ENCODE results near the gene MRPL43.
"Not testable (repeated sequence)": the region's sequence is repeated elsewhere in the genome, so short reads cannot be mapped to it uniquely, and the experiment has no call there.

MRPL43 gene

DNA sequence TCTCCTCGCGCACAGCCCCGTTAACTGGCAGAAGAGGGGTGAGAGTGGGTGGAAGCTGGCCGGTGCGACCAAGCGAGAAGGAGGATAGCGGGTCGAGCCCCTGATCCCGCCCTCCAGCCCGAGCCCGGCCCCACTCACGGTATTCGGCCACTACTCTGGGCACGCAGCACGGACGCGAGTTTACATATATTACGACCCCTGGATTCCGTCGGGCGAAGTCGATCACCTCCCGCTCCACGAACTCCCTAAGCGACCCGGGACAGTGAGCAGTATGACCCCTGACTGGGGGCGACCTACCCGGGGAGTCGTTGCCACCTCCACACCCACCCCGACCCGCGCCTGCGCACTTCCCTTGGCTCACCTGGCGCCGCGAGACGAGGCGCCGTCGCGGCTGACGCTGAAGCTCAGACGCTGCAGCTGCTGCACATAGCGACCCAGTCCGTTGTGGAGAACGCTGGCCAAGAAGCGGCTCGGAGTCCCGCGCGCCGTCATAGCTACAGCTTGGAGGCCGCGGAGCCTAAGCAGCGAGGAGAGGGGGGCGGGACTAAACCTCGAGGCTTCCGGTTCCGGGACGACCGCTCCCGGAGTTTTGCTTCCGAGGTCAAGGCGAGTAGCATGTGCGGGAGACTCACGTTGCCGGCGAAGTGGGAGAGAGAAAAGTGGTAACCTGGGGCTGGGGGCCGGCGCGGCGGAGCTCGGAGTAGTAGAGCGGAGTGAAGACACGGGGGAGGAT, at the start of gene MRPL43, which contains the start of gene TWNK:
MRPL43 (minus strand) TSS at position 546 of the 733 bp plus-strand sequence; CDS start at position 492, 54 bp downstream.
TWNK (plus strand) TSS at position 592 of the 733 bp plus-strand sequence. CDS start 668 bp downstream, outside the sequence.
- no peak for DNase-seq

DNA sequence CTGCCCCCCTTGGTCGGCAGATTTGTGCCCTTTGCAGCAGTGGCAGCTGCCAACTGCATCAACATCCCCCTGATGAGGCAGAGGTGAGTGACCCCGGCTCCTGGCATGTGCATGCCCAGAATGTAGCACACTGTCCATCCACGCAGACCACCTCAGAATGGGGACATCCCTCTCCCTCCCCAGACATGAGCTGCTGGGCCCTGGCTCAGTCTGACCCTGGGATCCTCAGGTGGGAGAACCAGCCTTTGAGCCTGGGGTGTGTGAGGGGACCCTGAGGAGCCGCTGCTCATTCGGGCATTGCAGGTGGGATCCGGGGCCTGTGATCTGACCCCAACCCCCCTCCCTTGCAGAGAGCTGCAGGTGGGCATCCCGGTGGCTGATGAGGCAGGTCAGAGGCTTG, 49.4 kb upstream of the MRPL43 start:
- DNase-seq = no peak

DNA sequence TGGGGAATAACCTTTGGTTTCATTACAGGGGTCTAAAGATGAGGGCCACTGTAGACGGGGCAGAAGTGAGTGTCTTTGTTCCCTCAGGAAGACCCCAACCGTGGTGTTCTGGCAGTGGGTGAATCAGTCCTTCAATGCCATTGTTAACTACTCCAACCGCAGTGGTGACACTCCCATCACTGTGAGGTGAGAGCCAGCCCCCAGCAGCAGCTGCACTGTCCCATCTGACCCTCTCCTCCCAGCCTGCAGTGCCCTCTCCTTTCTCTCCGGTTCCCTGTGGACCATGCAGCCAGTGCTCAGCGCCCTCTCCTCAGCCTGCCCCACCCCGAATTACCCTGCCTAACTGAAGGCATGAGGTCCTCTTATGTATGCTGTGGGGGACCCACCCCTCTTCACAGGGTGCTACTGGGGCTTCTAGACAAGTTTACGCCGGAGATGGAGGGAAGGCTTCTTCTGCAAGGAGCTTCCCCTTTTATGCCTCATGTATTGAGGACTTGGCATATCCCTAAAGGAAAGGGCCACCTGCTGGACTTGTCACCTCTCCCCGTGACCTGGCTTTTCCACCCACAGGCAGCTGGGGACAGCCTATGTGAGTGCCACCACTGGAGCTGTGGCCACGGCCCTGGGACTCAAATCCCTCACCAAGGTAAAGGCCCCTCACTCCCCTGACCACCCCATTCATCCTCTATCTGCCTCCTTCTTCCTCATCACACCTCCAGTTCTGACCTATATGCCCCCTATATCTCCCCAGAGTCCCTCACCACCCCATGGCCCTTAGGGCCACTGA, 48.8 kb upstream of the MRPL43 start:
- DNase-seq = no peak

DNA sequence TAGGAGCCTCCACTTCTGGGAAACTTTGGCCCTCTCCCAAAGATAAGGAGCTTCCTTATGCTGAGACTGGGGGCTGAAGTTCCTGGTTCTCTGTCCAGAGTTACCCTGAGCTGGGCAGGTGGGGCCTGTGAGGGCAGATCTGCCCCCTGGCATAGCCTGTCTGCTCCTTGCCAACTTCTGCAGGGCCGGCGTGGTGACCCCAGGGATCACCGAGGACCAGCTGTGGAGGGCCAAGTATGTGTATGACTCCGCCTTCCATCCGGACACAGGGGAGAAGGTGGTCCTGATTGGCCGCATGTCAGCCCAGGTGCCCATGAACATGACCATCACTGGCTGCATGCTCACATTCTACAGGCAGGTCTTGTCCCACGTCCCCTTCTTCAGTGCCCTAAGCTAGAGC, 48.0 kb upstream of the MRPL43 start:
- no peak for DNase-seq

DNA sequence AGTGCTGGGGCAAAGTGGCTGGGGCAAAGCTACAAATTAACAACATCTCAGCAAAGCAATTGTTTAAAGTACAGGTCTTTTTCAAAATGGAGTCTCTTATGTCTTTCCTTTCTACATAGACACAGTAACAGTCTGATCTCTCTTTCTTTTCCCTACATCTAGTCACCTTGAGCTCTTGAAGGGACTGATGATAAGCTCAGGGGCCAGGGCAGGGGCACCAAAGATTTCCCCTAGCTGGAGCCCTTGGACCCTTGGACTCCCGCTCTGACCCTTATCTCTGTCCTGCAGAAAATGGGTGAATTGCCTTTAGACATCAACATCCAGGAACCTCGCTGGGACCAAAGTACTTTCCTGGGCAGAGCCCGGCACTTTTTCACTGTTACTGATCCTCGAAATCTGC, 47.1 kb upstream of the MRPL43 start:
- DNase-seq = not testable (repeated sequence)

DNA sequence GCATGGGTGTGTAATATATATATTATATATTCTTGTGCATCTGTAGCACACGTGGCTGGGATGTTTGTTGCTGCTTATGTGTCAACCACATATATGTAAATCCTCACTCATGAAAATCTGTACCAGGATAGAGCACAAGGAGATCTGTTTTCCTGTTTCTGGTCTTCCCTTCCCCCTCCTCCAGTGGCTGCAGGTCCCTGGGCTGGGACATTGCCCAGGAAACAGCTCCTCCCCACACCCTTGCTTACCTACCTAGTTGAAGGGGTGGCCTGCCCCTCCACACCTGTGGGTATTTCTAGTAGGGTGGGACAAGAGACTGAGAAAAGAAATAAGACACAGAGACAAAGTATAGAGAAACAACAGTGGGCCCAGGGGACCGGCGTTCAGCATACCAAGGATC, 46.0 kb upstream of the MRPL43 start:
- no peak for DNase-seq

DNA sequence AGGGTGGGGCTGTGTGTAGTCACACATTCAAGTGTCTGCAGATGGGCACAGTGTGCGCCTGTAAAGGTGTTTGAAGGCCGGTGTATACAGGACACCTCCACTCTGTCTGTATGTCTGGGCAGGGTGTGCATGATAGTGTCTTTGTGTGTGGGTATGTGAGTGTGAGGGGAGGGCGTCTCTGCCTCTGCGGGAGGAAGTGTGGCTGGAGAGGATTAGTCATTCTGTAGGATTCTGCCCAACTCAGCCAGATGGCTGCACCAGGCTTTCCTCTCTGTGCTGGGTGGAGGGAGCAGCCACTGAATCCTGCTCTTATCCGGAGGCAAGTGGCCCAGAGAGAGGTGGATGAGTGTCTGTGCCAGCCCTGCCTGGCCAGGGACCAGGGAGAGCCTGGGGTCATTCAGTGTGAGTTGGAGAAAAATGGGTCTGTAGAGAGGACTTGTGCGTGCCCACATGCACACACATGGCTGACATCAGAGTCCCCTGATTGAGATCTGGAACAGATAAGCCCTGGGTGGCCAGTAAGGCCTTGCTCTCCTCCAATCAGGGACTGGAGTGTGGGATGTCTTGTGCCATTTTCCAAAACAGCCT, 45.4 kb upstream of the MRPL43 start:
- DNase-seq = no peak

DNA sequence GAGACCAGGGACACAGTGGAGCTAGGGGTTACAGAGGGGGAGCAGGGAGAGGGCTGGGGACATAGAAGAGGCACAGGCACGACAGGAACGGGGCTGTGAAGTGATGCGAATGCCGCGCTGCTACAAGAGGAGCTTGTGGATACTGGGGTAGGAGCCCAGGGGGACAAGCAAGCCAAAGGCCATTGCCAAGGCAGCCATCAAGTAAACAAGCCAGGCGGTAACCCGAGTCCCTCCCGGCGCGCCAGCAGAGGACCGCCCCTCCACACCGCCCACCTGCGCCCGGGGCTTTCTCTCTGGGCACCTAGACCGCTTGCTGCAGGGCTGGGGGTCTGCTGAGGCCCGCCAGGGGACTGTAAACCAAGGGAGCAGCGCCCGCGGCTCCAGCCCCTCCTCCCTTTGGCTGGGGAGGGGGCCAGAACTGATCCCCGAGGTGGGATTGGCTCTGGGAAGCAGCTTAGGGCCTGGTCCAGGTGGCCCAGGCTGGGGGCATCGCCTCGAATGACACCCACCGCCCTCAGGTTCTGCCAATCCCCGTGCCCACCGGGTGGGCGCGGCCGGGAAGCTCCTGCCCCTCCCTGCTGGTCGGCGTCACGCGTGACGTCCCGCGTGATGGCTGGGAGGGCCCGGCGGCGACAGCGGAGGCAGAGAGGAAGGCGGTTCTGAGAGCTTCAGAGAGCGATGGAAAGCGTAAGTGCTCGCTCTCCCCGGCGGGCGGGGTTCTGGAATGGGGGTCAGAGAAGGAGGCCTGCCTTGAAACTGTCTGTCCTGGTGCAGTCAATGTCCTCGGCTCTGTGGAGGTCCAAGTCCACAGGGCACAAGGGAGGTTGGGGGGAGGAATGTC, 44.7 kb upstream of the MRPL43 start:
- DNase-seq = no peak

DNA sequence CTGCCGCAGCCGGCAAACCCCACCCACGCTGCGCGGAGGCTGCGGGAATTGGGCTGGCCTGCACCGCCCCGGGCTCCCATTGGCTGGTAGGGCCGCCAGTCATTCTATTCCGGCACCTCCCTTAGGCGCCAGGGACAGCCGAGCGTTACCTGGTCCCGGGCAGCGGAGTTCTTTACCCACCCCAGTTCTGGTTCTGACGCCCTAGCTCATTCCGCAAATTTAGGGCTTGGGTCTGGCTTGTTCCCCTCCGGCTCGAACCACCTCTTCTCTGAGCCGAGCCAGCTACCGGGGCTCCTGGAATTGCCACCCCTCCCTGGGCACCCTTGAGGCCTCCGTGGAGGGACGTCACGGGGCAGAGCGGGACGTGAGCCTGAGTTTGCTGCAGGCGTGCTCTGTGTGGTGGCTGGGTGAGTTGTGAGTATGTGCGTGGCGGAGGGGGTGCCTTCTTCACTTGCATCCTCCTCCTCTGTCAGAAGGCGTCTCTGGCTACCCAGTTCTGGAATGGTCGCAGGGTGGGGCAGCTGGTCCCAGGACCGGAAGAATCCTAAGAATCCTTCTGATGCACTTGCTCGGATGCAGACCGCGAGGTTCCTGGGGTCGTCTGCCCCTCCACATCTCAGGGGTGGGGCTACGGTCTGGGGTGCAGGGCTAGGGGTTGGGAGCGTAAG, 44.0 kb upstream of the MRPL43 start, which contains the start of the genes PDZD7 and SFXN3:
PDZD7 (minus strand) TSS at position 2 of the 668 bp plus-strand sequence. CDS start 910 bp downstream, outside the sequence.
SFXN3 (plus strand) TSS at position 107 of the 668 bp plus-strand sequence. CDS start 3,461 bp downstream, outside the sequence.
- DNase-seq = no peak

DNA sequence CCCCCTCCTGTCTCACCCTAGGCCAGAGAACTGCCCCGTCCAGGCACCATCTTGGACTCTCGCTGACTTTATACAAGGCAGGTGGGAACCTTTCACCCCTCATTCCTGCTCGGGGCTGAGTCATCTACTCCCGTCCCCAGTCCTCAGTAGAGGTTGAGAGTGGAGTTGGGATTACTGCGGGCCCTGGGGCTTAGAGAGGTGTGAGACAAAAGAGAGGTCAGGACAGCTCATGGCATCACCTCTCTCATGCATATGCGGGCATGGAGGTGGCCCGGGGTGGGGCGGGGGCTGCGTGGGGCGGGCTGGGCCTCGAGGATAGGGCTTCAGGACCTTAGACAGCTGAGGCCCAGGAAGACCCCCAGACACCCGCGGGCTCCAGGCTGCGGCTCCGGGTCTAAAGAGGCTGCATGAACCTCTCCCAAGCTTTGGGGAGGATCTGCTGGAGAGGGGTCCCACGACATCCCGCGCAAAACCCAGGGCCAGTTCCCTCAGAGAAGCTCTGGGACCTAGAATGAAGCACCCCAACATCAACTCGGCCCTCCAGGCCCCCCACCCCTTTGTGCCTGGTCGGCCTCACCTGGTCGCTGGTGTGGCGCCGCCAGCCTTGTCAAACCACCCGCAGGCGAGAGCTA, 43.3 kb upstream of the MRPL43 start:
- DNase-seq = no peak

DNA sequence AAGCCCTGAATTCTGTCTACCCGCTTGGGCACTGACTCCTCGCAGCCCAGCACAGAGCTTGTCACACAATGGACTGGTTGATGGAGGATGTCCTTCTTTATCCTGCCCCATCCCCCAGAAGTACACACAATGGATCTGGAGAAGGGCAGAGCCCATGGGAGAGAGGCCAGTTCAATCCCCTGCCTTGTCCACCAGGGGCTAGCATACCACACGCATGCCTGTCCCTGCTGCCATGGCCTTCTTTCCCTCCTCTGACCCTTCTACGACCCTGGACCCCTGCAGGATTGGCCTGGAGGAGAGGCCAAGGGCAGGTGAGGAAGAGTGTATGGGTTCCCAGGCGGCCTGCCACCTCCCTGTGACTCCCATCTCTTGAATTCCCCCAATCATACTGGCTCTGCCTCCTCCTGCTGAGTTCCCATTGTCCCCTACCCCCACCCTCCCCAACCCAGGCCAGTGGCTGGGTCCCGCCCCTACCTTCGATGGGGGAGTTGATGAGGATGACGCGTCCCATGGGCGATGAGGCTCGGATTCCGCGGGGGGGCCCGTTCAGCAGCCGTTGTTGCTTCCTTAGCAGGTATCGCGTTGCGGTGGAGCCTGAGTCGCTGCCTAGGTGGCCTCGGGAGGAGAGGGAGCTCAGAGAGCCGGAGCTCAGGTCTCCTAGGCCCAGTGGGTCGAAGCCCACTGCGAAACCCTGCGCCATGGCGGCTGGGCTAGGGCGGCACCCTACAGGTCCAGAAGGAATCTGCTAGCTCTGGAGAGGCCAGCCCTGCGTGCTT, 42.4 kb upstream of the MRPL43 start:
- DNase-seq = no peak

DNA sequence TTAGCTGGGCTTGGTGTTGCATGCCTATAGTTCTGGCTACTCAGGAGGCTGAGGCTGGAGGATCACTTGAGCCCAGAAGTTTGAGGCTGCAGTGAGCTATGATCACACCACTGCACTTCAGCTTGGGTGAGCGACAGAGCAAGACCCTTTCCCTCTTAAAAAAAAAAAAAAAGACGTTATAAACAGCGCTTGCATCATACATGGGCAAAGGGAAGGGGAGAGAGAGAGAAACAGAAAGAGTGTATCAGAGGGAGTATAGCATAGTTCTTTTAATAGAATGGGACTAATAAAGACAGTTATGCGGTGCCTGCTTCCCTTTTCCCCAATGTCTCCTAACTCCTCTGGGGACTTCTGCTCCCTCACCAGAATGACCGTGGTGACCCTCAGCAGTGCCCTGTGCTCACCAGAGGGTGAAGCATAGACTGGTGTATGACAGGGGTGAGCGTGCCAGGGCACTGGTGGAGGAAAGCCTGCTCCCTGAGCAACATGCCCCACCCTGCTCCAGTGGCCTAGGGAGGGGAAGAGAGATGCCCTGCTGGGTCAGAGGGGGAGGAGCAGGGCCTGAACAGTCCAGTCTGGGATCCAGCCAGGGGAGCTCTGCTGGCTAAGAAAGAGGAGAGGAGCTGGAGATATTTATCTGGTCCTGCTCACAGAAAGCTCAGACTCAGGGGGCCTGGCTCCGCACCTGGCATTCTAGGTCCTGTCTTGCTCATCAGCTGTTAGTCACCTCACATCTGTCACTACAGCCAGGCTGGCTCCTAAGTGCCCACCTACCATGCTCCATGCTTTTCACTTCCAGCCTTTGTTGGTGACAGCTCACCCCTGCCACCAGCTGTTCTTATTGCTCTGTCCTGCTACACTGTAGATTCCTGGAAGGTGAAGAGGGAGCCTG, 41.4 kb upstream of the MRPL43 start:
- no peak for DNase-seq

DNA sequence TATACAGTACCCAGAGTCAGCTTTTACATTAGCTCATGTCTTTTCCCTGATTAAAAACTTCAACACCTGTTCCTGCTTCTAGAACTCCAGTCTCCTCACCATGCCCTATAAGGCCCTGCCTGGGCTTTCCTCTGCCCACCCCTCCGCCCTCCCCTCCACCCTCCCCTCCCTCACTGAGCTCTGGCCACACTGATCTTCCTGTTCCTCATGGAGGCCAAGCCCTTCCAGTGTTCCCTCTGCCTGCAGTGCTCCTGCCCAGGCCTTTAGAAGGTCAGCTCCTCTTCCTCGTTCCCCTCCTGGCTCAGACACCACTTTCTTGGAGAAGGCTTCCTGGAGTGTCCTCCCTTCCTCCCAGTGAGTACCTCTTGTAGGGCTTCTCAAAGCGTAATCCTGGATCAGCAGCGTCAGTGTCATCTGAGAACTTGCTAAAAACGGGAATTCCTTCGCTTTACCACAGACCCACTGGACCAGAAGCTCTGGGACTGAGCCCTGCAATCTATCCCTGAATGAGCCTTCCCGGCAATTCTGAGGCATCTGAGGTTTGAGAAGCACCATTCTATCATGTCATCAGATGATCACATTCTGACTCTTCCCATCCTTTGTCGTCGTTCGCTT, 39.9 kb upstream of the MRPL43 start:
- DNase-seq = no peak

DNA sequence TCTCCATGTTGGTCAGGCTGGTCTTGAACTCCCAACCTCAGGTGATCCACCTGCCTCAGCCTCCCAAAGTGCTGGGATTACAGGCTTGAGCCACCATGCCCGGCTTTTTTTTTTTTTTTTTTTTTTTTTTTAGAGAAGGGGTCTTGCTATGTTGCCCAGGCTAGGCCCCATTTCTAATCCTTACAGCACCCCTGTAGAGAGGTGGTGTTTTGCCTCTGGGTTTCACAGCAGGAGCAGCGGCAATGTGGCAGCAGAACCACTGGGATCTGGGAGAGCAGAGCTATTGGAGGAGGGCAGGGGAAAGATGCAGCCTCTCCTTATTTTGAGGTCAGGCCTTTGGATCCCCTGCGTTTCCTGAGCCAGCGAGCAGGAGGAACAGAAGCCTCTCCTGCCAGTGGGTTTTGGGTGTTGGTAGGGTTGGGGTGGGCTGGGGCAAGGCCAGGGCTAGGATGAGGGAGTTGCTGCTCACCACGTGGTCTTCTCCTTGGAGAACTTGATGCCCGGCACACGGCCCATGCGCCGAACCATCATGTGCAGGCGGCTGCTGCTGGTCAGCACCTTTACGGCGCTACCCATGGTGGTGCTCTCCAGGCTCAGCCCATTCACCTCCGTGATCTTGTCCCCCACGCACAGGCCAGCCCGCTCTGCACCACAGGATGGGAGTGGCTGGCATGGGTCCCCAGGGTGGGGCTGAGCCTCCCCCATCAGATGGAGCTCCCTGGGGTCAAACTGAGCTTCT, 35.8 kb upstream of the MRPL43 start:
- no peak for DNase-seq

DNA sequence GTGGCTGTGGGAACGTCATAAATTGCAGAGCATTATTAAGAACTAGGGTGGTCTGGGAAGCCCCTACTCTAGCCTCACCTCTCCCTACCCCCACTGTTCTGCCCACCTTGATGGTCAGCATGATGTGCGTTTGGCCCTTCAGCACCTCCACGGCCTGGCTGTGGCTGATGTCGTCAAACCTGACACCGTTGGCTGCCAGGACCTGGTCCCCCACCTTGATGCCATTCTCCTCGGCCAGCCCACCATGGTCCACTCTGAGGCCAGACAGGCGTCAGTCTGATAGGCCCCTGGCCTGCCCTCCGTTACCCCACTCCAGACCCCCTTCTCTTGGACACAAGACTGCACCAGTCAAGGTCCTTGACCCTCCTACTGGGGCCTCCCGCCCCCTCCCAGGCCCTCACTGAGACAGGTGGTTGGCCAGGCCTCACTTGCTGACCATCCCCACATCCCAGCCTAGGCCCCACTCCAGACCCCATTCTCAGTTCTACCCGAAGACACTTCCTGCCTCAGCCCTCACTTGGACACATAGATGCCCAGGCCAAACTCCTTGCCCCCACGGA, 34.5 kb upstream of the MRPL43 start:
- no peak for DNase-seq

DNA sequence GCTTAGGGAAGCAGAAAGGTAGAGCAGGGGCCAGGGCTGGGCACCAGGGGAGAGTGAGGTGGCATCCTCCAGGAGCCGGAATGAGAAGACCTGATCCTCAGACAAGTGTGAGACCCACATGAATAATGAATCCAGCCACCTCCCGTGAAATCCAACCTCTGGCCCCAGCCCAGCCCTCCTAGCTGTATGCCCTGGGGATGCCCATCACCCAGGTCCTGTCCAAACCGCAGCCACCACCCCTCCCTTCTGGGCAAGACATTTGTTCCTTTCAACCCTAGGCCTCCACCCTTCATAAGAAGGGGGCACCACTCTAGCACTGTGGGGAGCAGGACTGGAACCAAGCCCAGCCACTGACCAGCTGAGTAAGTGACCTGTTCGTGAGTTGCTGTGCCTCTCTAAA, 33.9 kb upstream of the MRPL43 start:
- no peak for DNase-seq

DNA sequence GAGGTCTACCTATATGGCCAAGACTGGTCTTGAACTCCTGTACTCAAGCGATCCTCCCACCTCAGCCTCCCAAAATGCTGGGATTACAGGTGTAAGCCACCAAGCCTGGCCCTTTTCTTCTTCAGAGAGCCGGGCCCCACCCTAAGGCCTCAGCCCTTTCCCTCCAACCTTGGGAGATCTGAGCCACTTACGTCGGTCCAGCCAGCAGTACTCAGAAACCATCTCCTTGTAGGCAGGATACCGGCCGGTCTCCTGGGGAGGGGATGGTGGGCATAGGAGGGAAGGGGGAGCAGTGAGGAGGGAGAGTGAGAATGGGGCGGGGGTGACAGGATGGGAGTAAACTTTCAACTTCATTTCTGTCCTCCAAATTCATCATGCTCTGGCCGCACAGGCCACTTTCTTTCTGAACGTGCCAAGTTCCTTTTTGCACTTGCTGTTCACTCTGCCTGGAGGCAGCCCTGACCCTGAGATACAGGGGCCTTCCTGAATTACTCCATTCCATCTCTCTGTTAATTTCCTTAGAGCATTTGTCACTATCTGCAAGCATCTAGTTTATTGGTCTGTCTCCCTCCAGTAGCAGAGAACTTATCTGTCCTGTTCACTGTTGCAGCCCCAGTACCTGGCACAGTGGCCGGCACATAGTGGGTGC, 33.3 kb upstream of the MRPL43 start:
- DNase-seq = no peak

DNA sequence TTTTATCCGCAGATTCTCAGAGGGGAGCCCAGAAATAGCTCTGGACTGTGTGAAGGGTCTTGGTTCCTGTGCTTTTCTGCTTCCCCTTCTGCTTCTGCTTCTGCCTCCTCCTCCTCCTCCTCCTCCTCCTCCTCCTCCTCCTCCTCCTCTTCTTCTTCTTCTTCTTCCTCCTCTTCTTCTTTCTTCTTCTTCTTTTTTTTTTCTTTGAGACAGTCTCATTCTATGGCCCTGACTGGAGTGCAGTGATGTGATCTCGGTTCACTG, 32.1 kb upstream of the MRPL43 start:
- DNase-seq = no peak

Data from NCI-H1417 treated with DMSO at 0.1 percent for 48 hours (cell line).